Measurements from ENCODE around the gene ATP9B. TPM values are rescaled to one million over a fixed set of nuclear protein-coding genes. Genes with fewer than 3 reads are reported as not detected.

Gene ATP9B
- total RNA-seq, 1 experiment from 2014 or later, result 25.6 TPM

DNA sequence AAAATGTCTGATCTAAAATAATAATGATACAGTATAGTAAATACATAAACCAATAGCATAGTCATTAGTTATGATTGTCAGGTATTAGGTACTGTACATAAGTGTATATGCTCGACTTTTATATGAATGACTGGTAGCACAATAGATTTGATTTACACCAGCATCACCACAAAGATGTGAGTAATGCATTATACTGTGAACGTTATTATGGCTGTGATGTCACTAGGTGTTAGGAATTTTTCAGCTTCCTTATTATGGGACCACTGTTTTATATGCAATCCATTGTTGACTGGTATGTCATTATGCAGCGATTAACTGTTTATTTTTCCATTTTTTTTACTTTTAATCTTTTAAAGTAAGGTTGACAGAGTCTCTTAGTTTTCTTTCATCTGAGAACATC, 23.7 kb downstream of the ATP9B start:
- H3K9me3 Mint-ChIP-seq (ENCODE audit: low read depth, unreplicated experiment), result peaks cover 5% of the 10 kb centered on the region
- no peak overlapping the region for H3K27ac Mint-ChIP-seq (ENCODE audit: unreplicated experiment)
- intact Hi-C loops (cut with micrococcal nuclease; ENCODE audit: unreplicated experiment), result no loop called here
- CTCF ChIA-PET, result no interaction called here
- H3K36me3 Mint-ChIP-seq (ENCODE audit: insufficient read depth, unreplicated experiment), result no peaks in the 10 kb centered on the region
- BruUV-seq (replicated peaks), result no TSS peak
- TF ChIP-seq, protein P1, sequence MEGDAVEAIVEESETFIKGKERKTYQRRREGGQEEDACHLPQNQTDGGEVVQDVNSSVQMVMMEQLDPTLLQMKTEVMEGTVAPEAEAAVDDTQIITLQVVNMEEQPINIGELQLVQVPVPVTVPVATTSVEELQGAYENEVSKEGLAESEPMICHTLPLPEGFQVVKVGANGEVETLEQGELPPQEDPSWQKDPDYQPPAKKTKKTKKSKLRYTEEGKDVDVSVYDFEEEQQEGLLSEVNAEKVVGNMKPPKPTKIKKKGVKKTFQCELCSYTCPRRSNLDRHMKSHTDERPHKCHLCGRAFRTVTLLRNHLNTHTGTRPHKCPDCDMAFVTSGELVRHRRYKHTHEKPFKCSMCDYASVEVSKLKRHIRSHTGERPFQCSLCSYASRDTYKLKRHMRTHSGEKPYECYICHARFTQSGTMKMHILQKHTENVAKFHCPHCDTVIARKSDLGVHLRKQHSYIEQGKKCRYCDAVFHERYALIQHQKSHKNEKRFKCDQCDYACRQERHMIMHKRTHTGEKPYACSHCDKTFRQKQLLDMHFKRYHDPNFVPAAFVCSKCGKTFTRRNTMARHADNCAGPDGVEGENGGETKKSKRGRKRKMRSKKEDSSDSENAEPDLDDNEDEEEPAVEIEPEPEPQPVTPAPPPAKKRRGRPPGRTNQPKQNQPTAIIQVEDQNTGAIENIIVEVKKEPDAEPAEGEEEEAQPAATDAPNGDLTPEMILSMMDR (IDR thresholded peaks at IDR 0.05; ENCODE audit: unreplicated experiment), result no peak
- DNase-seq, result no peak
- H3K4me3 Mint-ChIP-seq (ENCODE audit: low read depth, unreplicated experiment), result no peak overlapping the region
- no peaks in the 10 kb centered on the region for H3K27me3 Mint-ChIP-seq (ENCODE audit: unreplicated experiment)
- H3K4me1 Mint-ChIP-seq (ENCODE audit: low read depth, unreplicated experiment), result no peaks in the 10 kb centered on the region

GRCh38 chr18:79093986-79094385, 24.8 kb downstream of the ATP9B start:
- Mint-ChIP-seq H3K4me3 (ENCODE audit: low read depth, unreplicated experiment) (no peak overlapping the region), H3K4me1 (ENCODE audit: low read depth, unreplicated experiment) (no peaks in the 10 kb centered on the region), H3K9me3 (ENCODE audit: low read depth, unreplicated experiment) (peaks cover 5% of the 10 kb centered on the region), H3K27me3 (ENCODE audit: unreplicated experiment) (no peaks in the 10 kb centered on the region), H3K27ac (ENCODE audit: unreplicated experiment) (no peak overlapping the region), H3K36me3 (ENCODE audit: insufficient read depth, unreplicated experiment) (no peaks in the 10 kb centered on the region)
- no TSS peak for BruUV-seq (replicated peaks)
- no peak for DNase-seq
- CTCF ChIA-PET, result no interaction called here
- intact Hi-C loops (cut with micrococcal nuclease; ENCODE audit: unreplicated experiment), result no loop called here
- TF ChIP-seq, protein P1 (IDR thresholded peaks at IDR 0.05; ENCODE audit: unreplicated experiment), result no peak

DNA sequence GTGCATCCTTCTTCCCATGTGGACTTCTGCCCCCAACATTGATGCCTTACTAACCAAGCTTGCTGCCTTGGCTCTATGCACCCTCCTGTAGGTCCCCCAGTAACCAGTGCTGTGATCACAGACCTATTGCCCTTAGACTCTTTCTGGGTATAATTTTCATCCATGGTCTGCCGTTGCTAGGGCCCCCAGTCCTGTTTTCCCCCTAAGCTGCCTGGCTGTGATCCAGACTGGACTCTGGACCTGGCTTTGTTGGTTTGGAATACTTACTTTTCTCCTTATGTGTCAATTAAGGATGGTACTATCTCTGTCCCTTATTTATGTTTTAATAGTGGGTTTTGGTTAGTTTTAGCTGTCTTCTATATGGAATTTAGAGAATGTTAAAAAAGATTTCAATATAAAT, 26.0 kb downstream of the ATP9B start:
- Mint-ChIP-seq H3K27ac (ENCODE audit: unreplicated experiment) (no peak overlapping the region), H3K4me1 (ENCODE audit: low read depth, unreplicated experiment) (no peaks in the 10 kb centered on the region), H3K4me3 (ENCODE audit: low read depth, unreplicated experiment) (no peak overlapping the region), H3K27me3 (ENCODE audit: unreplicated experiment) (no peaks in the 10 kb centered on the region), H3K36me3 (ENCODE audit: insufficient read depth, unreplicated experiment) (no peaks in the 10 kb centered on the region), H3K9me3 (ENCODE audit: low read depth, unreplicated experiment) (no peaks in the 10 kb centered on the region)
- TF ChIP-seq, protein P1 (IDR thresholded peaks at IDR 0.05; ENCODE audit: unreplicated experiment), result no peak
- CTCF ChIA-PET, result interaction anchor here (0.7 kb wide), 1 partner anchor 28 kb away, joined by 6 read pairs; no protein-coding TSS in a partner anchor
- BruUV-seq (replicated peaks), result no TSS peak
- intact Hi-C loops (cut with micrococcal nuclease; ENCODE audit: unreplicated experiment), result no loop called here
- no peak for DNase-seq

DNA sequence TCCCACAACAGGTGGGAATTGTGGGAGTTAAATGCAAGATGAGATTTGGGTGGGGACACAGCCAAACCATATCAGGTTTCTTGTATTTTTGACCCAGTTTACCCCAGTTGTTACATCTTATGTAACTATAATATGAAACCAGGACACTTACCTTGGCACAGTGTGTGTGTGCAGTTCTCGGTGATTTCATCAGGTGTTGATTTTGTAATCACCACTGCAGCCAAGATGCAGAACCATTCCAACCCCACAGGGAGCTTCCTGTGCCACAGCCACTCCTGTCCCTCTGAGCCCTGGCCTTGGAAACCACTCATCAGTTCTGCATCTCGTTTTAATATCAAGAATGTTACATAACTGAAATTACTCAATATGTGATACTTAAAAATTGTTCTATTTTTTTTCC, 31.8 kb downstream of the ATP9B start:
- Mint-ChIP-seq H3K36me3 (ENCODE audit: insufficient read depth, unreplicated experiment) (no peaks in the 10 kb centered on the region), H3K27me3 (ENCODE audit: unreplicated experiment) (no peaks in the 10 kb centered on the region), H3K9me3 (ENCODE audit: low read depth, unreplicated experiment) (no peaks in the 10 kb centered on the region), H3K4me1 (ENCODE audit: low read depth, unreplicated experiment) (no peaks in the 10 kb centered on the region), H3K4me3 (ENCODE audit: low read depth, unreplicated experiment) (no peak overlapping the region), H3K27ac (ENCODE audit: unreplicated experiment) (no peak overlapping the region)
- CTCF ChIA-PET, result no interaction called here
- DNase-seq, result no peak
- TF ChIP-seq, protein P1 (IDR thresholded peaks at IDR 0.05; ENCODE audit: unreplicated experiment), result no peak
- intact Hi-C loops (cut with micrococcal nuclease; ENCODE audit: unreplicated experiment), result no loop called here
- BruUV-seq (replicated peaks), result no TSS peak
